ENCODE results near the gene TTC38.

TTC38 gene

DNA sequence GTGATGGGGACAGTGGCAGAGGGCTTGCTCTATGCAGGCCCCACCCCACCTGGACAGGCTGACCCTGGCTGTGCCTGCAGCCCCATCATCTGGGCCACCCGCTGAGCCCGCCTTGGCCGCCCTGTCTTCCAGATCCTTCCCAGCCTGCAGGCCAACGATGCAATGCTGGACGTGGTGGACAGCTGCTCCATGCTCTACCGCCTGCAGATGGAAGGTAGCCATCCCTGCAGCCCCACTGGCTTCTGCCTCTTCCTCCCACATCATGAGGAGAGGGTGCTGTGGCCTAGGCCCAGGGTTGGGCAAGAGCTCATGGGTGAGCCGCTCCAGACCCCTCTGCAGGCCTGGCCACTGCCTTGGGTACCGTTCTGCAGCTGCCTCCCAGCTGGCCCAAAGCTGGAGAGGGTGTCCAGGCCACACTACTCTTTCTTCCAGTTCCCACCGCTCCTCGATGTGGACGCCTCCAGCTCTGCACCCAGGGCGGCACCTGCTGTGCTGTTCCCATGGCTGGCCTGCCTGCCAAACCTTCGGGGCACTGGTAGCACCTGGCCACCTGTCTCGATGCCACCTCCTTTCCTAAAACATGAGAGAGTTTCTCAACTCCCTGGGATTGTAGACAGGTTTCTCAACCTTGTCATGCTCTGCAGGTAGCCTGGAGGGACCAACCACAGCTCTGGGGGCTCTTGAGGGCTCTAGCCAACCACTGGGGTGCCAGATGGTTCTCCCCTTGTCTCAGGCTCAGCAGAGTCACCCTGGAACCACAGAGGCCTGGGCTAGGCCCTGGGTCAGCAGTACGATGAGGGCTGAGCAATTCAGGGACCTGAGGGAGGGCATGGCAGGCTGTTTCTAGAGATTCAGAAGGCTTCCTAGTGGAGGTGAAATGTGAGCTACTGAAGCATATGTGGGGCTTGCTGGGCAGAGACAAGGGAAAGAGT, 19.4 kb downstream of the TTC38 start:
- Histone ChIP-seq H4K20me1 (ENCODE audit: insufficient read depth, low read length) (no peaks in the 10 kb centered on the region), H3K4me1 (ENCODE audit: low read length) (peaks cover 2% of the 10 kb centered on the region; the same call in 1 of the 2 replicates), H2AFZ (ENCODE audit: low read depth, low read length) (no peak overlapping the region), H3K4me3 (ENCODE audit: low read length) (no peak overlapping the region), H3K27ac (ENCODE audit: low read length) (no peak overlapping the region), H3K9ac (ENCODE audit: low read length) (no peak overlapping the region), H3K79me2 (ENCODE audit: low read length) (no peaks in the 10 kb centered on the region), H3K9me3 (ENCODE audit: insufficient read depth, low read length) (no peaks in the 10 kb centered on the region), H3K36me3 (replicated peaks; ENCODE audit: low read depth, low read length) (peaks cover 2% of the 10 kb centered on the region), H3K27me3 (ENCODE audit: low read depth, low read length) (no peaks in the 10 kb centered on the region), H3K4me2 (ENCODE audit: low read length) (no peak overlapping the region)
- TF ChIP-seq, protein P1, sequence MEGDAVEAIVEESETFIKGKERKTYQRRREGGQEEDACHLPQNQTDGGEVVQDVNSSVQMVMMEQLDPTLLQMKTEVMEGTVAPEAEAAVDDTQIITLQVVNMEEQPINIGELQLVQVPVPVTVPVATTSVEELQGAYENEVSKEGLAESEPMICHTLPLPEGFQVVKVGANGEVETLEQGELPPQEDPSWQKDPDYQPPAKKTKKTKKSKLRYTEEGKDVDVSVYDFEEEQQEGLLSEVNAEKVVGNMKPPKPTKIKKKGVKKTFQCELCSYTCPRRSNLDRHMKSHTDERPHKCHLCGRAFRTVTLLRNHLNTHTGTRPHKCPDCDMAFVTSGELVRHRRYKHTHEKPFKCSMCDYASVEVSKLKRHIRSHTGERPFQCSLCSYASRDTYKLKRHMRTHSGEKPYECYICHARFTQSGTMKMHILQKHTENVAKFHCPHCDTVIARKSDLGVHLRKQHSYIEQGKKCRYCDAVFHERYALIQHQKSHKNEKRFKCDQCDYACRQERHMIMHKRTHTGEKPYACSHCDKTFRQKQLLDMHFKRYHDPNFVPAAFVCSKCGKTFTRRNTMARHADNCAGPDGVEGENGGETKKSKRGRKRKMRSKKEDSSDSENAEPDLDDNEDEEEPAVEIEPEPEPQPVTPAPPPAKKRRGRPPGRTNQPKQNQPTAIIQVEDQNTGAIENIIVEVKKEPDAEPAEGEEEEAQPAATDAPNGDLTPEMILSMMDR (IDR thresholded peaks at IDR 0.05; ENCODE audit: low read depth, low read length): no peak
- no peak for TF ChIP-seq EZH2phosphoT487 (IDR thresholded peaks at IDR 0.05; ENCODE audit: low read depth)

DNA sequence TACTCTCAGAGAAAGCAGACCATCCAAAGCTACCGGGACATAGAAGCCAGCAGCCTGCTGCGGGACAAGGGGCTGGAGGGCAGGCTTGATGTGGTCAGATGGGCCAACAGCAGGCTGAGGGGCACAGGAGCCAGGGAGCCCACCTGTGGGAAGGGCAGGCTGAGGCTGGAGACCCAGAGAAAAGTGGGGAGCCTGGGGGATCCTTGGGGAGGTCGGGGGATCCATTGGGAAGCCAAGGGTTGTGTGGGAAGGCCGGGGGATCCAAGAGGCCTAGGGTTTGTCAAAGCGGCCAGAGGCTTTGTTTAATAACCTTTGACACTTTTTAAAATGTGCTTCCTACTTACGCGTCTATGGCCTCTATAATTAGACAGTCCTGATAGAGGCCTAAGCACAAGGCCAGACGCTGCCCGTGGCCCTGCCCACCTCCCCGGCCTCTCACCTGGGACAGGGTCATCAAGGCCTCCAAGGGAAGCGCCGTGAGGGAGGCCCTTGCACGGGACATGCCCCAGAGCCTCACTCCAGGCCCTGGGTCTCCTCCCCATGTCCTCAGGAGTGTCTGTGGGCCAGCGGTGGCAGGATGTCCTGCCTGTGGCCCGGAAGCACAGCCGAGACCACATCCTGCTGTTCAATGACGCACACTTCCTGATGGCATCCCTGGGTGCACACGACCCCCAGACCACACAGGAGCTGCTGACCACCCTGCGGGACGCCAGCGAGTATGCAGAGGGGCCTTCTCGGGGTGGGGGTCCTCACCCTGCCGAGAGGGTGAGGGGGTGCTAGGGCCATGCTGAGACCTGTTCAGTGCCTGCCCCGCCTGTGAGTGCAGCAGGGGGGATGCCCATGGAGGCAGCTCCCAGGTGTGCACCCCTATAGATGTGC, 20.3 kb downstream of the TTC38 start:
- TF ChIP-seq EZH2phosphoT487 (IDR thresholded peaks at IDR 0.05; ENCODE audit: low read depth): no peak
- TF ChIP-seq, protein P1 (IDR thresholded peaks at IDR 0.05; ENCODE audit: low read depth, low read length): no peak
- Histone ChIP-seq H3K27me3 (ENCODE audit: low read depth, low read length) (no peaks in the 10 kb centered on the region), H2AFZ (ENCODE audit: low read depth, low read length) (no peak overlapping the region), H3K79me2 (ENCODE audit: low read length) (no peaks in the 10 kb centered on the region), H3K9me3 (ENCODE audit: insufficient read depth, low read length) (no peaks in the 10 kb centered on the region), H3K4me2 (ENCODE audit: low read length) (no peak overlapping the region), H3K27ac (ENCODE audit: low read length) (no peak overlapping the region), H3K4me1 (ENCODE audit: low read length) (peaks cover 2% of the 10 kb centered on the region; the same call in 1 of the 2 replicates), H3K36me3 (replicated peaks; ENCODE audit: low read depth, low read length) (peaks cover 5% of the 10 kb centered on the region), H3K4me3 (ENCODE audit: low read length) (no peak overlapping the region), H3K9ac (ENCODE audit: low read length) (no peak overlapping the region), H4K20me1 (ENCODE audit: insufficient read depth, low read length) (no peaks in the 10 kb centered on the region)

DNA sequence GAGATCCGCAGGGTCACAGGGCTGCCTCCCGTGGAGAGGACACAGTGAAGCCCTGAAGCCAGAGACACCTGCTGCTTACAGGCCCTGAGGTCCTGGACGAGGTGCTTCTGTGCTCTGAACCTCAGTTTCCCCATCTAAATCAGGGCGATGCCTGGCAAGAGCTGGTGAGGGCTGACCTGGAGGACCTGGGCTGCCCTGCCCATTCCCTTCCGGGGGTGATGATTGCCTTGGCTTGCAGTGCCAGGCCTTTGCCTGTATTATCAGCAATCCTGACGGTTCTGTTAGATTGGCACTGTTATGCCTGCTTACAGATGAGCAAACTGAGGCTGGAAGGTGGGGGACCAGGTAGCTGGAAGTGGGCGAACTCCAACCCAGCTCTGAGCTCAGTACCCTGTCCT, 21.0 kb downstream of the TTC38 start:
- no peaks in the 10 kb centered on the region for H3K9me3 ChIP-seq (ENCODE audit: insufficient read depth, low read length)
- H3K4me3 ChIP-seq (ENCODE audit: low read length): no peak overlapping the region
- peaks cover 5% of the 10 kb centered on the region for H3K36me3 ChIP-seq (replicated peaks; ENCODE audit: low read depth, low read length)
- H3K27ac ChIP-seq (ENCODE audit: low read length): no peak overlapping the region
- H3K9ac ChIP-seq (ENCODE audit: low read length): no peak overlapping the region
- no peak for TF ChIP-seq EZH2phosphoT487 (IDR thresholded peaks at IDR 0.05; ENCODE audit: low read depth)
- TF ChIP-seq, protein P1 (IDR thresholded peaks at IDR 0.05; ENCODE audit: low read depth, low read length): no peak
- H3K79me2 ChIP-seq (ENCODE audit: low read length): no peaks in the 10 kb centered on the region
- no peaks in the 10 kb centered on the region for H3K27me3 ChIP-seq (ENCODE audit: low read depth, low read length)
- H3K4me2 ChIP-seq (ENCODE audit: low read length): no peak overlapping the region
- peaks cover 2% of the 10 kb centered on the region; the same call in 1 of the 2 replicates for H3K4me1 ChIP-seq (ENCODE audit: low read length)
- H4K20me1 ChIP-seq (ENCODE audit: insufficient read depth, low read length): no peaks in the 10 kb centered on the region
- no peak overlapping the region for H2AFZ ChIP-seq (ENCODE audit: low read depth, low read length)

All from OCI-LY3 (cell line).